ENCODE results near the gene PPP1R9A. TPM values are rescaled to one million over a fixed set of nuclear protein-coding genes. Genes with fewer than 3 reads are reported as not detected.

The PPP1R9A gene
- total RNA-seq, 1 experiment from 2014 or later = 13.5 TPM

GRCh38 chr7:95102662-95103061, 195.3 kb downstream of the PPP1R9A start:
- Histone ChIP-seq H3K27me3 (ENCODE audit: insufficient read depth, low read length) (no peaks in the 10 kb centered on the region), H2AFZ (ENCODE audit: low read depth, low read length, poor library complexity, severe bottlenecking) (no peak overlapping the region), H3K4me2 (ENCODE audit: low read length) (peak overlapping the region; percentile 25), H3K9me2 (ENCODE audit: insufficient read depth) (no peaks in the 10 kb centered on the region), H3K36me3 (ENCODE audit: control insufficient read depth in 1 of 2, insufficient read depth in 2 of 2, low read length in 2 of 2) (no peaks in the 10 kb centered on the region), H3K27ac (ENCODE audit: low read depth, low read length) (no peak overlapping the region), H3K9ac (ENCODE audit: low read length) (no peak overlapping the region), H3K4me3 (replicated peaks in 1 of 2; ENCODE audit: low read depth in 1 of 2, low read length in 2 of 2) (no peak overlapping the region), H4K20me1 (ENCODE audit: insufficient read depth) (no peaks in the 10 kb centered on the region), H3K79me2 (ENCODE audit: insufficient read depth, low read length) (no peaks in the 10 kb centered on the region), H3K4me1 (ENCODE audit: control insufficient read depth in 1 of 2, insufficient read depth in 2 of 2, low read length in 2 of 2) (peaks cover 15 to 16% of the 10 kb centered on the region in 2 experiments), H3K9me3 (ENCODE audit: control insufficient read depth in 1 of 2, insufficient read depth in 1 of 2, low read depth in 1 of 2, low read length in 2 of 2) (no peaks in the 10 kb centered on the region)
- ChIA-PET RAD21 (ENCODE audit: low non-redundant PET in 1 of 2, low total read pairs in 2 of 2, uncharacterized antibody in 2 of 2, unreplicated experiment in 2 of 2) (no interaction called here), POLR2A (interaction anchor here (0.6 kb wide), 1 partner anchor 1709 kb away, joined by 3 read pairs; no protein-coding TSS in a partner anchor), CTCF (no interaction called here)
- BruUV-seq (replicated peaks) = no TSS peak
- no peak for DNase-seq (ENCODE audit: low read depth, low spot score)
- 0 out of 2 replicates have a peak, but pooled peaks have one; percentile 34 for ATAC-seq
- intact Hi-C loops (cut with micrococcal nuclease) = no loop called here
- 0 out of 2 replicates have a peak, but pooled peaks have one; percentile 26 for TF ChIP-seq FOSL1 (IDR thresholded peaks at IDR 0.05; ENCODE audit: low read depth)
- TF ChIP-seq CEBPB (IDR thresholded peaks at IDR 0.05; ENCODE audit: low read depth) = no peak
- TF ChIP-seq JUND (IDR thresholded peaks at IDR 0.05) = peak; percentile 37

GRCh38 chr7:95104739-95105138, 197.3 kb downstream of the PPP1R9A start:
- Histone ChIP-seq H2AFZ (ENCODE audit: low read depth, low read length, poor library complexity, severe bottlenecking) (no peak overlapping the region), H3K27ac (ENCODE audit: low read depth, low read length) (no peak overlapping the region), H4K20me1 (ENCODE audit: insufficient read depth) (no peaks in the 10 kb centered on the region), H3K4me2 (ENCODE audit: low read length) (no peak overlapping the region), H3K4me1 (ENCODE audit: control insufficient read depth in 1 of 2, insufficient read depth in 2 of 2, low read length in 2 of 2) (peaks cover 15 to 16% of the 10 kb centered on the region in 2 experiments), H3K36me3 (ENCODE audit: control insufficient read depth in 1 of 2, insufficient read depth in 2 of 2, low read length in 2 of 2) (no peaks in the 10 kb centered on the region), H3K4me3 (replicated peaks in 1 of 2; ENCODE audit: low read depth in 1 of 2, low read length in 2 of 2) (no peak overlapping the region), H3K79me2 (ENCODE audit: insufficient read depth, low read length) (no peaks in the 10 kb centered on the region), H3K9me2 (ENCODE audit: insufficient read depth) (no peaks in the 10 kb centered on the region), H3K9me3 (ENCODE audit: control insufficient read depth in 1 of 2, insufficient read depth in 1 of 2, low read depth in 1 of 2, low read length in 2 of 2) (no peaks in the 10 kb centered on the region), H3K27me3 (ENCODE audit: insufficient read depth, low read length) (no peaks in the 10 kb centered on the region), H3K9ac (ENCODE audit: low read length) (no peak overlapping the region)
- ChIA-PET POLR2A (no interaction called here), CTCF (no interaction called here), RAD21 (ENCODE audit: low non-redundant PET in 1 of 2, low total read pairs in 2 of 2, uncharacterized antibody in 2 of 2, unreplicated experiment in 2 of 2) (no interaction called here)
- peak; percentile 6 for DNase-seq (ENCODE audit: low read depth, low spot score)
- 0 out of 2 replicates have a peak, but pooled peaks have one; percentile 13 for TF ChIP-seq FOSL1 (IDR thresholded peaks at IDR 0.05; ENCODE audit: low read depth)
- TF ChIP-seq POLR2A (IDR thresholded peaks at IDR 0.05; ENCODE audit: borderline replicate concordance, extremely low read depth, insufficient read depth, insufficient read length) = no peak
- ATAC-seq = 0 out of 2 replicates have a peak, but pooled peaks have one; percentile 38
- intact Hi-C loops (cut with micrococcal nuclease) = no loop called here
- BruUV-seq (replicated peaks) = no TSS peak
